HG02623 (cell line): ENCODE results near the gene HHIPL2.
A peak's percentile ranks its signal among the peaks of the same experiment; 100 is the strongest.

Experiments
- ATAC-seq: cut with Tn5 transposase; IDR thresholded peaks from one replicate; pipeline ENCODE4 v1.9.1; 2021; ENCODE audit warnings: moderate library complexity; ENCODE audit not compliant: unreplicated experiment

The HHIPL2 gene

GRCh38 chr1:222547944-222548671 is at the start of gene HHIPL2:
Gene HHIPL2, minus strand, starts transcription at chr1:222548104. Its CDS starts 60 bp downstream, at chr1:222548044.
- ATAC-seq: no peak

- no peak for ATAC-seq
Observed at GRCh38 chr1:222596696-222597095, 48.8 kb upstream of the HHIPL2 start.

GRCh38 chr1:222594789-222595188 is 46.9 kb upstream of the HHIPL2 start:
- no peak for ATAC-seq

- ATAC-seq: no peak
Observed at GRCh38 chr1:222592171-222592570, 44.3 kb upstream of the HHIPL2 start.

GRCh38 chr1:222589462-222590302 is 41.8 kb upstream of the HHIPL2 start, which contains the start of gene TAF1A:
Gene TAF1A, minus strand, starts transcription at chr1:222589933.
- ATAC-seq: peak; percentile 99

GRCh38 chr1:222588135-222588534 is 40.2 kb upstream of the HHIPL2 start:
- no peak for ATAC-seq

- no peak for ATAC-seq
Observed at GRCh38 chr1:222586842-222587241, 38.9 kb upstream of the HHIPL2 start.

- ATAC-seq: peak; percentile 92
Observed at GRCh38 chr1:222583079-222583478, 35.2 kb upstream of the HHIPL2 start.

- peak; percentile 37 for ATAC-seq
Observed at GRCh38 chr1:222582099-222582774, 34.3 kb upstream of the HHIPL2 start.

GRCh38 chr1:222579316-222579715 is 31.4 kb upstream of the HHIPL2 start:
- ATAC-seq: no peak

GRCh38 chr1:222570837-222571236 is 22.9 kb upstream of the HHIPL2 start:
- ATAC-seq: no peak

- ATAC-seq: no peak
Observed at GRCh38 chr1:222561656-222562055, 13.8 kb upstream of the HHIPL2 start.

GRCh38 chr1:222557574-222557973 is 9.7 kb upstream of the HHIPL2 start:
- ATAC-seq: no peak

- ATAC-seq: no peak
Observed at GRCh38 chr1:222557148-222557547, 9.2 kb upstream of the HHIPL2 start.

- no peak for ATAC-seq
Observed at GRCh38 chr1:222555992-222556615, 8.2 kb upstream of the HHIPL2 start.

GRCh38 chr1:222554177-222554576 is 6.3 kb upstream of the HHIPL2 start:
- no peak for ATAC-seq

- no peak for ATAC-seq
Observed at GRCh38 chr1:222552882-222553281, 5.0 kb upstream of the HHIPL2 start.

- no peak for ATAC-seq
Observed at GRCh38 chr1:222547260-222547614, 667 bp downstream of the HHIPL2 start.

- ATAC-seq: no peak
Observed at GRCh38 chr1:222546548-222547259, 1.2 kb downstream of the HHIPL2 start.

GRCh38 chr1:222546091-222546490 is 1.8 kb downstream of the HHIPL2 start:
- ATAC-seq: no peak
